ENCODE results near the gene ATP5F1C.

The ATP5F1C gene

DNA sequence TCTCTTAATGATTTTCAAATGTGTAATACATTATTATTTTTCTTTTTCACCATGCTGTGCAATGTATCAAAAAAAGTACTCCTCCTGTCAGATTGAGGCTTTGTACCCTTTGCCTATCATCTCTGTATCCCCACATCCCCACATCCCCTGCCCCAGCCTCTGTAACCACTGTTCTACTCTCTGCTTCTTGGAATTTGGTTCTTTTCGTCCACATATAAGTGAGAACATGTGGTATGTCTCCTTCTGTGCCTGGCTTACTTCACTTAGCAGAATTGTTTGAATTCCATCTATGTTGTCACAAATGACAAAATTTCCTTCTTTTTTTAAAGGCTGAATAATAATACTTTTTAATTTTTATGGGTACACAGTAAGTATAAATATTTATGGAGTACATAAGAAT, 44.1 kb downstream of the ATP5F1C start:
- Histone ChIP-seq H3K9ac (ENCODE audit: low read length) (no peak overlapping the region), H2BK15ac (replicated peaks; ENCODE audit: low read depth) (no peak overlapping the region), H3K27ac (ENCODE audit: low read depth, low read length) (no peak overlapping the region), H2BK5ac (ENCODE audit: low read length) (no peak overlapping the region), H4K8ac (ENCODE audit: low read depth, low read length) (no peak overlapping the region), H2AK5ac (ENCODE audit: low read length) (no peak overlapping the region), H3K4ac (ENCODE audit: low read depth, low read length) (no peak overlapping the region), H3K4me1 (ENCODE audit: control insufficient read depth, low read depth, low read length) (no peaks in the 10 kb centered on the region), H3K36me3 (ENCODE audit: control insufficient read depth, insufficient read depth, low read length) (no peaks in the 10 kb centered on the region), H3K56ac (ENCODE audit: low read length) (no peak overlapping the region), H3K79me1 (ENCODE audit: low read length) (peaks cover 7% of the 10 kb centered on the region), H2BK120ac (ENCODE audit: low read depth, low read length) (no peak overlapping the region), H3K4me3 (ENCODE audit: low read length) (no peak overlapping the region), H3K18ac (ENCODE audit: low read length) (no peak overlapping the region), H3K4me2 (ENCODE audit: low read length) (no peak overlapping the region), H4K5ac (ENCODE audit: low read length) (no peak overlapping the region), H3K23ac (ENCODE audit: low read length) (no peak overlapping the region), H3K27me3 (ENCODE audit: insufficient read depth, low read length, poor library complexity) (no peaks in the 10 kb centered on the region), H3K79me2 (ENCODE audit: control insufficient read depth, insufficient read depth, low read length) (peaks cover 2% of the 10 kb centered on the region)
- DNase-seq, result no peak
- WGBS (ENCODE audit: extremely low coverage, insufficient coverage, low lambda C conversion rate), result no CpG with 5 or more reads among the region's 1 CpG

GRCh38 chr10:7833210-7833609, 45.2 kb downstream of the ATP5F1C start:
- no peak overlapping the region for H4K8ac ChIP-seq (ENCODE audit: low read depth, low read length)
- H2BK120ac ChIP-seq (ENCODE audit: low read depth, low read length), result no peak overlapping the region
- no peaks in the 10 kb centered on the region for H3K4me1 ChIP-seq (ENCODE audit: control insufficient read depth, low read depth, low read length)
- H3K79me1 ChIP-seq (ENCODE audit: low read length), result peaks cover 7% of the 10 kb centered on the region
- peaks cover 2% of the 10 kb centered on the region for H3K79me2 ChIP-seq (ENCODE audit: control insufficient read depth, insufficient read depth, low read length)
- H2AK5ac ChIP-seq (ENCODE audit: low read length), result no peak overlapping the region
- no peaks in the 10 kb centered on the region for H3K27me3 ChIP-seq (ENCODE audit: insufficient read depth, low read length, poor library complexity)
- no peak overlapping the region for H3K18ac ChIP-seq (ENCODE audit: low read length)
- no peak overlapping the region for H3K9ac ChIP-seq (ENCODE audit: low read length)
- H3K4ac ChIP-seq (ENCODE audit: low read depth, low read length), result no peak overlapping the region
- H2BK15ac ChIP-seq (replicated peaks; ENCODE audit: low read depth), result no peak overlapping the region
- no peak overlapping the region for H3K56ac ChIP-seq (ENCODE audit: low read length)
- no peak for DNase-seq
- no peak overlapping the region for H3K4me2 ChIP-seq (ENCODE audit: low read length)
- no peak overlapping the region for H3K4me3 ChIP-seq (ENCODE audit: low read length)
- no peak overlapping the region for H3K27ac ChIP-seq (ENCODE audit: low read depth, low read length)
- H4K5ac ChIP-seq (ENCODE audit: low read length), result no peak overlapping the region
- no peak overlapping the region for H3K23ac ChIP-seq (ENCODE audit: low read length)
- H3K36me3 ChIP-seq (ENCODE audit: control insufficient read depth, insufficient read depth, low read length), result no peaks in the 10 kb centered on the region
- no peak overlapping the region for H2BK5ac ChIP-seq (ENCODE audit: low read length)

GRCh38 chr10:7834262-7834661, 46.3 kb downstream of the ATP5F1C start:
- H3K4ac ChIP-seq (ENCODE audit: low read depth, low read length), result no peak overlapping the region
- no peak overlapping the region for H3K4me2 ChIP-seq (ENCODE audit: low read length)
- no peaks in the 10 kb centered on the region for H3K79me2 ChIP-seq (ENCODE audit: control insufficient read depth, insufficient read depth, low read length)
- no peak overlapping the region for H2BK120ac ChIP-seq (ENCODE audit: low read depth, low read length)
- no CpG with 5 or more reads among the region's 3 CpGs for WGBS (ENCODE audit: extremely low coverage, insufficient coverage, low lambda C conversion rate)
- H3K56ac ChIP-seq (ENCODE audit: low read length), result no peak overlapping the region
- no peak overlapping the region for H3K9ac ChIP-seq (ENCODE audit: low read length)
- H3K36me3 ChIP-seq (ENCODE audit: control insufficient read depth, insufficient read depth, low read length), result no peaks in the 10 kb centered on the region
- H4K5ac ChIP-seq (ENCODE audit: low read length), result no peak overlapping the region
- H3K18ac ChIP-seq (ENCODE audit: low read length), result no peak overlapping the region
- no peak overlapping the region for H3K27ac ChIP-seq (ENCODE audit: low read depth, low read length)
- no peak overlapping the region for H4K8ac ChIP-seq (ENCODE audit: low read depth, low read length)
- no peak overlapping the region for H3K4me3 ChIP-seq (ENCODE audit: low read length)
- no peak overlapping the region for H2BK5ac ChIP-seq (ENCODE audit: low read length)
- no peak overlapping the region for H2AK5ac ChIP-seq (ENCODE audit: low read length)
- no peak for DNase-seq
- no peaks in the 10 kb centered on the region for H3K4me1 ChIP-seq (ENCODE audit: control insufficient read depth, low read depth, low read length)
- H2BK15ac ChIP-seq (replicated peaks; ENCODE audit: low read depth), result no peak overlapping the region
- H3K27me3 ChIP-seq (ENCODE audit: insufficient read depth, low read length, poor library complexity), result no peaks in the 10 kb centered on the region
- H3K79me1 ChIP-seq (ENCODE audit: low read length), result peaks cover 7% of the 10 kb centered on the region
- no peak overlapping the region for H3K23ac ChIP-seq (ENCODE audit: low read length)

GRCh38 chr10:7836571-7836970, 48.6 kb downstream of the ATP5F1C start:
- H3K4me1 ChIP-seq (ENCODE audit: control insufficient read depth, low read depth, low read length), result no peaks in the 10 kb centered on the region
- no peak overlapping the region for H3K27ac ChIP-seq (ENCODE audit: low read depth, low read length)
- no peaks in the 10 kb centered on the region for H3K27me3 ChIP-seq (ENCODE audit: insufficient read depth, low read length, poor library complexity)
- H3K4me2 ChIP-seq (ENCODE audit: low read length), result no peak overlapping the region
- H2AK5ac ChIP-seq (ENCODE audit: low read length), result no peak overlapping the region
- no peak overlapping the region for H2BK15ac ChIP-seq (replicated peaks; ENCODE audit: low read depth)
- no peaks in the 10 kb centered on the region for H3K36me3 ChIP-seq (ENCODE audit: control insufficient read depth, insufficient read depth, low read length)
- no peak overlapping the region for H4K5ac ChIP-seq (ENCODE audit: low read length)
- H3K9ac ChIP-seq (ENCODE audit: low read length), result no peak overlapping the region
- no peak overlapping the region for H3K4me3 ChIP-seq (ENCODE audit: low read length)
- WGBS (ENCODE audit: extremely low coverage, insufficient coverage, low lambda C conversion rate), result 100% methylated on average over 1 of the region's 2 CpGs
- H2BK5ac ChIP-seq (ENCODE audit: low read length), result no peak overlapping the region
- no peaks in the 10 kb centered on the region for H3K79me2 ChIP-seq (ENCODE audit: control insufficient read depth, insufficient read depth, low read length)
- no peak overlapping the region for H3K18ac ChIP-seq (ENCODE audit: low read length)
- no peak for DNase-seq
- H4K8ac ChIP-seq (ENCODE audit: low read depth, low read length), result no peak overlapping the region
- H3K23ac ChIP-seq (ENCODE audit: low read length), result no peak overlapping the region
- no peak overlapping the region for H2BK120ac ChIP-seq (ENCODE audit: low read depth, low read length)
- no peak overlapping the region for H3K4ac ChIP-seq (ENCODE audit: low read depth, low read length)
- peaks cover 7% of the 10 kb centered on the region for H3K79me1 ChIP-seq (ENCODE audit: low read length)
- H3K56ac ChIP-seq (ENCODE audit: low read length), result no peak overlapping the region

DNA sequence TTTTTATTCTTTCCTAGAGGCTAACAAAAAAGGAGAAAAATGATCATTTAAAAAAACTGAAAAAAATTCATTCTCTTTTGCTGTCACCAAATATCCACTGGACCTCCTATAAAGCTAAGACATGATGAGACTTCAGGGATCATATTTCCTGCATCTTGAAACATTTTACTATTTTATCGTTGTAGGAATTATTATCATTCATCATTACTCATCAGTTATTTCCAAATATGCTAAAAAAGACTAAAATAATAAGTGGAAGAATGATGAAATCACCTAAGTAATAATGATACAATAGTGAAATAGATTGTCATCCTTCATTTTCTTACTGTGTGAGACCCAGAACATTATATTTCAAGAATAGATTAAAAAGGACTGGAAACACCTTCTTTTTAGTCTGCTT, 58.6 kb downstream of the ATP5F1C start:
- Histone ChIP-seq H3K79me2 (ENCODE audit: control insufficient read depth, insufficient read depth, low read length) (no peaks in the 10 kb centered on the region), H3K4me1 (ENCODE audit: control insufficient read depth, low read depth, low read length) (no peaks in the 10 kb centered on the region), H3K23ac (ENCODE audit: low read length) (no peak overlapping the region), H3K4ac (ENCODE audit: low read depth, low read length) (no peak overlapping the region), H3K18ac (ENCODE audit: low read length) (no peak overlapping the region), H3K56ac (ENCODE audit: low read length) (no peak overlapping the region), H2BK120ac (ENCODE audit: low read depth, low read length) (no peak overlapping the region), H3K27ac (ENCODE audit: low read depth, low read length) (no peak overlapping the region), H4K8ac (ENCODE audit: low read depth, low read length) (no peak overlapping the region), H2BK15ac (replicated peaks; ENCODE audit: low read depth) (no peak overlapping the region), H3K79me1 (ENCODE audit: low read length) (peaks cover 1% of the 10 kb centered on the region), H4K5ac (ENCODE audit: low read length) (no peak overlapping the region), H3K4me2 (ENCODE audit: low read length) (no peak overlapping the region), H3K4me3 (ENCODE audit: low read length) (no peak overlapping the region), H3K9ac (ENCODE audit: low read length) (no peak overlapping the region), H3K27me3 (ENCODE audit: insufficient read depth, low read length, poor library complexity) (no peaks in the 10 kb centered on the region), H2BK5ac (ENCODE audit: low read length) (no peak overlapping the region), H3K36me3 (ENCODE audit: control insufficient read depth, insufficient read depth, low read length) (no peaks in the 10 kb centered on the region), H2AK5ac (ENCODE audit: low read length) (no peak overlapping the region)
- no CpG with 5 or more reads among the region's 1 CpG for WGBS (ENCODE audit: extremely low coverage, insufficient coverage, low lambda C conversion rate)
- no peak for DNase-seq

GRCh38 chr10:7853226-7853842, 65.4 kb downstream of the ATP5F1C start:
- no peak overlapping the region for H3K9ac ChIP-seq (ENCODE audit: low read length)
- H3K4ac ChIP-seq (ENCODE audit: low read depth, low read length), result no peak overlapping the region
- H3K18ac ChIP-seq (ENCODE audit: low read length), result no peak overlapping the region
- H3K79me1 ChIP-seq (ENCODE audit: low read length), result peaks cover 1% of the 10 kb centered on the region
- H3K79me2 ChIP-seq (ENCODE audit: control insufficient read depth, insufficient read depth, low read length), result no peaks in the 10 kb centered on the region
- H3K4me3 ChIP-seq (ENCODE audit: low read length), result no peak overlapping the region
- no peak overlapping the region for H2BK5ac ChIP-seq (ENCODE audit: low read length)
- no peak overlapping the region for H3K27ac ChIP-seq (ENCODE audit: low read depth, low read length)
- no peaks in the 10 kb centered on the region for H3K4me1 ChIP-seq (ENCODE audit: control insufficient read depth, low read depth, low read length)
- no CpG with 5 or more reads among the region's 4 CpGs for WGBS (ENCODE audit: extremely low coverage, insufficient coverage, low lambda C conversion rate)
- no peak overlapping the region for H2BK120ac ChIP-seq (ENCODE audit: low read depth, low read length)
- H2BK15ac ChIP-seq (replicated peaks; ENCODE audit: low read depth), result no peak overlapping the region
- H4K8ac ChIP-seq (ENCODE audit: low read depth, low read length), result no peak overlapping the region
- no peak overlapping the region for H3K56ac ChIP-seq (ENCODE audit: low read length)
- DNase-seq, result no peak
- H3K4me2 ChIP-seq (ENCODE audit: low read length), result no peak overlapping the region
- H2AK5ac ChIP-seq (ENCODE audit: low read length), result no peak overlapping the region
- no peak overlapping the region for H3K23ac ChIP-seq (ENCODE audit: low read length)
- no peaks in the 10 kb centered on the region for H3K36me3 ChIP-seq (ENCODE audit: control insufficient read depth, insufficient read depth, low read length)
- no peak overlapping the region for H4K5ac ChIP-seq (ENCODE audit: low read length)
- H3K27me3 ChIP-seq (ENCODE audit: insufficient read depth, low read length, poor library complexity), result no peaks in the 10 kb centered on the region

Data from mesendoderm (in vitro differentiated cells).